Left forelimb (tissue), 1 donor: ENCODE measurements around the gene GBE1.

Source experiments
- DNase-seq: peaks from one replicate; pipeline ENCODE4 v3.0.0-alpha.2; 2018; ENCODE audit warnings: low spot score

Gene GBE1

DNA sequence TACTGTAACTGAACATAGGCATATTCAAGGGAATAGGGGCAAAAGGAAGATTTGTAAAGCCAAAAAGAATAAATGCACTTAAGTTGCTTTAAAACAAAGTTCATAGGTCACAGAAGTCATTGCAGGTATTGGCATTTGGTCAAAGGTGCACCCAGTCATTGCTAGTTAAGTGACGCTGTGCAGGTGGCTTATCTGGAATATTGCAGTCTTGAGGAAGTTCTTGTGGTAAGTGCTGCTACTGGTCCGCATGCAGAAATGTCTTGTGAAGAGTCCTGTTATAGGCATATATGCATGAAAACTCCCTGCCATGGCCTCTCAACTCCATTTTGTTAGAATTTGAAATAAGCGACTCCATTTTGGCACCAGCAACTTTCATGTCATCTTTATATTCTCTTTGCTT lies 293.1 kb downstream of the GBE1 start:
- no peak for DNase-seq

DNA sequence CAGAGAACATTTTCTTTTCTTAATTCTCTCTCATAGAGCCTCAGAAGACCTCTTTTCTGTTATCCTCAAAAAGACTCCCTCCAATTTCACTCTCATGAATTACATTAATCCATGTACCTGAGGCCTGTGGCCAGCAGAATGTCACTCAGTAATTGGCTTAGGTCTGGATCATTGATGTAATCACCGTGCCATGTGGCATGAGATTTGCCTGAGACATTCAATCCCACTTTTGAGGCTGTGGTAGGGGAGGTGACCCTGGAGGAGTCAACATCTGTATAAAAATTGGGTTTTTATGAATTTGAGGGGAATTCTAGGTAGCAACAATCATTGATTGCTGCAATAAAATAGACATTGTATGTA lies 295.3 kb downstream of the GBE1 start:
- DNase-seq = no peak

- DNase-seq = no peak
Measured at GRCh38 chr3:81465510-81466200, 295.8 kb downstream of the GBE1 start.

GRCh38 chr3:81463781-81464180 lies 297.7 kb downstream of the GBE1 start:
- no peak for DNase-seq

DNA sequence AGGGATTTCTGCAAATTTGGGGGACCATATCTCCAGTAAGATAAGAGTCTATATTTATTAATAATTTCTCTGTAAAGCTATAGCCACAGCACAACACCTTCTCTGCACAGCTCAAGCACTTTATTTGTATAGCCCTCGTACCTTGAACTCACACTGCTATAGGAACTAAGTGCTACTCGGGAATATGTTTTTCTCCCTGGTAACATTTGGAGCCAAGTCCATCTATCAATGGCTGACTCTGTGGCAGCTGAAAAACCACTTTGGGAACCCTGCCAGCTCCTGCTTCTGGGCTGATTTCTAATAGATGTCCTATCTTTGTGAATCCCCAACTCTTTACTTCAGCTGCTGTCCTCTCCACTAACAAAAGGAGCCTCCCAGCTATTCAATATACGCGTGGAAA lies 298.5 kb downstream of the GBE1 start:
- no peak for DNase-seq

- no peak for DNase-seq
Measured at GRCh38 chr3:81459733-81460132, 301.7 kb downstream of the GBE1 start.

GRCh38 chr3:81452418-81452817 lies 309.0 kb downstream of the GBE1 start:
- no peak for DNase-seq

DNA sequence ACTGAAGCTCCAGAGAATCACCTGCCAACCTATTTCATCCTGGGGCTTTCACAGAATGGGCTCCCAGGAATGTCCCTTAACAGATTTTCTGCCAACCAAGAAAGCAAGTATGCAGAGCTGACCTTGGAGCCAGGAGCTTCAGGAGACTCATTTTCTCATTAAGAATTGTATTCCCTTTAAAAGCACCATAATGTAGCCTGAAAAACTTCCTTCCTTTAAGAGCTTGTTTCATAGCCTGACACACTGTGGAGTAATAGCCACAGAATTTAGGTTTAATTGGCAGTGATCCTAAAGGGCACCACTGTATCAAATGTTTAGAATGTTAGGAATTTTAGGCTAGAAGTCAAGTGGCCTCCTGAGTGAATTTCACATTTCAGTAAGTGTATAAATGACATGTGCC lies 309.8 kb downstream of the GBE1 start:
- no peak for DNase-seq

DNA sequence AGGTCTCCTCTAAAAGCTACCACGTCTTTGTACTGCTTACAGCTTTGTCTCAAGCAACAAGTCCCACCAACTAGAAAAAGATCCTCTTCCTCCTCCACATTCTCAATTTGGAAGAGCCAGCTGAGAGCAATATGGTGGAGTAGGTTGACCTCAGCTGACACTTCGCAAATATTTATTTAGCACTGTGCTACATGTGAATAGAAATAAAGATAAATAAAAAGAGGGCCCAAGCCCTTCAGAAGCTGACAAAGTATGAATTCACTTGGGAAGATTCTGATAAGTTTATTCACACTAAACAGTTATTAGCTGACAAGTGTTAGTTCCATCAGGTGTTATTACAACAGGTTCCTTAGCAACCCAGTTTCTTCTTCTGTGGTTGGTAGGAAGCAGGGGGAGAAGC lies 310.3 kb downstream of the GBE1 start:
- DNase-seq = no peak

DNA sequence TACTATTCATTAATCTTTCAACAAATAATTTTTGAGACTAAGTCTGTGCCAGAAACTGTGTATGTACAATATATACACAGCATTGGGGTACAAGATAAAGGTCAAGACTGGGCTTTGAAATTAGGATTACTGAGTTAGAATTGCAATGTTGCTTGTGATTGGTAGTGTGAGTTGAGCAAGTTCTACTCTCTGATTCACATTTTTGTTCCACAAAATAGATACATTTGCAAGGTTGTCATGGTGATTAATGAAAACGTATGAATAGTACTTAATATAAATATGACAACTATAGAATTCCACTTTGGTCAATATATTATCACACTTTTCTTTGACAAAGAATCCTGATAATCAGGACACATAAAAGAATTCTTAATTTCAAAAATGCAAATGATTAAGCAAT lies 314.6 kb downstream of the GBE1 start:
- no peak for DNase-seq

DNA sequence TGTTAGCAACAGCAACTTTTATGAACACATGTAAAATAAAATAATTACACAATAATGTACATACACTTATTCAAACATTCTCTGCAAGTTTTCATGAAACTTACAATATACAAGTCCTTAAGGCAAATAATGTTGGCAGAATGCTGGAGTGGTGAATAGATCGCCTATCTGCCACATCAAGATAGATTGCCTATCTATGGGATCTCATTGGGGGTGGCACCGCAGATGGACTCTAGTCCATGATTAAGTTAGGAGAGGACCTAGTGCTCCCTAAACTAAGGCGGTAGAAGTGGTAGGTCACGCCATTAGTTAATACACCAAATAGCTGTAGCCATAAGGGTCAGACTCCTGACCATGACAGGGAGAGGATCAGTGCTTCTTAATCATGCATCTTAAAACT lies 315.7 kb downstream of the GBE1 start:
- DNase-seq = no peak

DNA sequence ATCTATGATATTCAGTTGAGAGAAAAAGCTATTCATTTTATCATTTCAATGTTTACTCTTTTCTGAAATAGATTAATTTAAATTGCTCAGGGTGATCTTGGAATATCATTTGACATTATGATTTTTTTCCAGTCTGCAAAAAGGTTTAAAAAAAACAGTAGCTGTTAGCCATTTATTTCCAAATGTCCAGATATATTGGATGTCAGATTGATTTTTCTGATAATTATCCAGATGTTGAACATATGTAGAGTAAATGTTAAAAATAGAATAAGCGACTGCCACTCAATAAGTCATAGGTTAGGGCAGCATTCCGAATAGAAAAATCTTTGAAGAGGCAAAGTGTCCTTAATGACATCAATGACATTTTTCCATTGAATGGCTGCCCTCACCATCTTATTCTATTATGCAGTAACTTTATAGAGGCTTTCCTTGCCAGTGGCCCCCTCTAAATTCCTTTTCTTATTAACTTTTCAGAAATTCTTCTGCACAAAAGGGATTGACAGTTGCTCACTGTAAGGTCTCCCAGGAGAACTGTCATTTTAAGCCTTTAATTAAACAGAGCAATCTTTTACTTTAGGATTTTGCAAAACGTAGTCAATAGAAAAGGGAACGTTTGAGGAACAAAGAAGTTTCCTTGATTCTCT lies 316.5 kb downstream of the GBE1 start:
- no peak for DNase-seq

DNA sequence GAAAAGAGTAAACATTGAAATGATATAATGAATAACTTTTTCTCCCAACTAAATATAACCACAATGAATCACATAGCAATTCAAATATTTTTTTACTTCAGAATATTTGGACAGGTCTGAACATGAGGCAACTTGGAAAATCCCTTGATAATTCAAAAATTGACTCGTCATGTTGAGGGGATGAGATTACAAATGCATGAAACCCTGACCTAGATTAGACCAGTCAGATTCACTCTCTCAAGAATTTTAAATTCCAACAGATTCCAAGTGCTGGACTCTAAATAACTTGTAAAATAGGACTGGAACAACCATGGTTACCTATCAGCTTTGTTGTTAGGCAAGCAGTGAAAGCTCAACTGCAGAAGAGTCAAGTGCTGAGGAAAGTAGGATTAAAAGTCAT lies 317.5 kb downstream of the GBE1 start:
- no peak for DNase-seq

GRCh38 chr3:81443457-81443782 lies 318.0 kb downstream of the GBE1 start:
- DNase-seq = no peak

GRCh38 chr3:81442758-81443456 lies 318.5 kb downstream of the GBE1 start:
- DNase-seq = no peak

GRCh38 chr3:81440661-81441060 lies 320.8 kb downstream of the GBE1 start:
- no peak for DNase-seq
